HG03432 (cell line): ENCODE results near the gene BBX.
A peak's percentile ranks its signal among the peaks of the same experiment; 100 is the strongest.

Experiments
- ATAC-seq: cut with Tn5 transposase; IDR thresholded peaks from one replicate; pipeline ENCODE4 v1.9.1; 2021; ENCODE audit warnings: mild to moderate bottlenecking, moderate library complexity; ENCODE audit not compliant: unreplicated experiment

BBX gene

GRCh38 chr3:107738486-107739183 lies 215.9 kb downstream of the BBX start:
- no peak for ATAC-seq

GRCh38 chr3:107739227-107739626 lies 216.5 kb downstream of the BBX start:
- no peak for ATAC-seq

GRCh38 chr3:107740992-107741896 lies 218.5 kb downstream of the BBX start:
- no peak for ATAC-seq

- ATAC-seq = no peak
Measured at GRCh38 chr3:107745354-107745753, 222.6 kb downstream of the BBX start.

- ATAC-seq = peak; percentile 50
Measured at GRCh38 chr3:107752202-107752990, 229.6 kb downstream of the BBX start.

GRCh38 chr3:107753494-107753893 lies 230.7 kb downstream of the BBX start:
- ATAC-seq = no peak

GRCh38 chr3:107753976-107754375 lies 231.2 kb downstream of the BBX start:
- no peak for ATAC-seq

- ATAC-seq = no peak
Measured at GRCh38 chr3:107756649-107757048, 233.9 kb downstream of the BBX start.

- ATAC-seq = no peak
Measured at GRCh38 chr3:107757140-107757539, 234.4 kb downstream of the BBX start.

- no peak for ATAC-seq
Measured at GRCh38 chr3:107760144-107760543, 237.4 kb downstream of the BBX start.

GRCh38 chr3:107761391-107761790 lies 238.6 kb downstream of the BBX start:
- ATAC-seq = no peak

- no peak for ATAC-seq
Measured at GRCh38 chr3:107765524-107765923, 242.8 kb downstream of the BBX start.

- ATAC-seq = no peak
Measured at GRCh38 chr3:107767897-107768605, 245.3 kb downstream of the BBX start.

- ATAC-seq = no peak
Measured at GRCh38 chr3:107769882-107770281, 247.1 kb downstream of the BBX start.

- ATAC-seq = no peak
Measured at GRCh38 chr3:107772016-107772415, 249.3 kb downstream of the BBX start.

- peak; percentile 44 for ATAC-seq
Measured at GRCh38 chr3:107775974-107776373, 253.2 kb downstream of the BBX start.

GRCh38 chr3:107781253-107781652 lies 258.5 kb downstream of the BBX start:
- no peak for ATAC-seq

- ATAC-seq = no peak
Measured at GRCh38 chr3:107782054-107782453, 259.3 kb downstream of the BBX start.

- no peak for ATAC-seq
Measured at GRCh38 chr3:107790612-107791011, 267.9 kb downstream of the BBX start.

GRCh38 chr3:107791027-107791426 lies 268.3 kb downstream of the BBX start:
- ATAC-seq = no peak

- ATAC-seq = no peak
Measured at GRCh38 chr3:107791450-107791849, 268.7 kb downstream of the BBX start.
